ENCODE measurements around the gene LTBP4.
"Not testable (repeated sequence)": the region's sequence is repeated elsewhere in the genome, so short reads cannot be mapped to it uniquely, and the experiment has no call there.

Gene LTBP4

GRCh38 chr19:40601134-40601974 lies at the start of gene LTBP4:
LTBP4 (plus strand) TSS chr19:40601369; CDS start chr19:40601388, 19 bp downstream.
- no peak within 1 kb of the TSS for H3K27ac ChIP-seq (ENCODE audit: low read length)
- peaks cover 91% of the 10 kb centered on the region for H3K27me3 ChIP-seq (ENCODE audit: insufficient read depth, low read length)
- H3K9me3 ChIP-seq (ENCODE audit: insufficient read depth, low read depth, low read length), result no peaks in the 10 kb centered on the region
- H3K4me3 ChIP-seq (ENCODE audit: low read length), result peak within 1 kb of the TSS; percentile 46; the same call in 1 of the 2 replicates
- H3K9ac ChIP-seq (ENCODE audit: low read depth, low read length), result no peak within 1 kb of the TSS
- peaks cover 22% of the 10 kb centered on the region for H3K4me1 ChIP-seq (ENCODE audit: insufficient read depth, low read length)
- H3K36me3 ChIP-seq (ENCODE audit: insufficient read depth, low read depth, low read length), result no peaks in the 10 kb centered on the region

DNA sequence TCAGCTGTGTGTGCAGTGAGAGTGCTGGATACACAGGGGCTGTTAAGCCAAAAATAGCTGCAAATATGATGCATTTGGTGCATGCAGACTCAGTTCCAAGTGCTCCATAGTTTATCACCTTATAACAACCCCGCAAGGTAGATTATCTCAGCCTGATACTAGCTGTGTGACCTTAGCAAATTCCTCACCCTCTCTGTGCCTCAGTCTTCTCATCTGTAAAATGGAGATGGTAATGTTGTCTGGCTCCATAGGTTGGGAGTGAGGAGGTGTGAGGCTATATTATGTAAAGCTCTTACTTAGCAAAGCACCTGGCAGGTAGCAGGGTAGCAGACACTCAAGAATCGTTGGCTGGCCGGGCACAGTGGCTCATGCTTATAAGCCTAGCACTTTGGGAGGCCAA lies 48.3 kb upstream of the LTBP4 start:
- H3K27me3 ChIP-seq (ENCODE audit: insufficient read depth, low read length), result peaks cover 77% of the 10 kb centered on the region

DNA sequence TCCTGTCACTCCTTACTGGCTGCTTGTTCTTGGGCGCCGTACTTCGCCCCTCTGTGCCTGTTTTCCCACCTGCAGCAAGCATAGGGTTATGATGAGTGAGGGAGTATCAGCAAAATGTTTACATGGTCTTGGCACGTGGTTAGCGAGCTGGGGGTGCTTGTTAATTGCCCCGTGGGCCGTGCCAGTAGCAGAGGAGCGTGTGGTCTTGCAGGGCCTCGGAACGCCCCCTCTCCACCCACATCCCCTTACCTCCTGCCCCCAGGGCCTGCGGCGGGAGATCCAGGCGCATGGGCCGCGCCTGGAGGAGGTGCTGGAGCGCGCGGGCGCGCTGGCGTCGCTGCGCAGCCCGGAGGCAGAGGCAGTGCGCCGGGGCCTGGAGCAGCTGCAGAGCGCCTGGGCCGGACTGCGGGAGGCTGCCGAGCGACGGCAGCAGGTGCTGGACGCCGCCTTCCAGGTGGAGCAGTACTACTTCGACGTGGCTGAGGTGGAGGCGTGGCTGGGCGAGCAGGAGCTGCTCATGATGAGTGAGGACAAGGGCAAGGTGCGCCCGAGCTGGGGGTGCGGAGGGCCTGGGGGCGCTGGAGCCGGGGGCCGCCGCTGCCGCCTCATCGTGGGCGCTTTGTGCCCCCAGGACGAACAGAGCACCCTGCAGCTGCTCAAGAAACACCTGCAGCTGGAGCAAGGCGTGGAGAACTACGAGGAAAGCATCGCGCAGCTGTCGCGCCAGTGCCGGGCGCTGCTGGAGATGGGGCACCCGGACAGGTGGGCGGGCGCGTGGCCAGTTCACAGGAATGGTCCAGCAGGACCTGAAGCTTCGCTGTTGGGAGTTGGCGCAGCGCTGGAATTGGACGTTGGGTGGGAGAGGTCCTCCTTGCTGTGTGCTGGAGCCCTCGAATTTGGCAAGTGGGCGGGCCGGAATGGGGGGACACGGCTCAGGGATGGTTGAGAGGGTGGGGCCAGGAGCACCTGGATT lies 47.0 kb upstream of the LTBP4 start:
- Histone ChIP-seq H3K9me3 (ENCODE audit: insufficient read depth, low read depth, low read length) (no peaks in the 10 kb centered on the region), H3K27ac (ENCODE audit: low read length) (no peak overlapping the region), H3K27me3 (ENCODE audit: insufficient read depth, low read length) (peaks cover 64% of the 10 kb centered on the region), H3K4me3 (ENCODE audit: low read length) (peak overlapping the region; percentile 17; the same call in 1 of the 2 replicates), H3K36me3 (ENCODE audit: insufficient read depth, low read depth, low read length) (no peaks in the 10 kb centered on the region), H3K4me1 (ENCODE audit: insufficient read depth, low read length) (no peaks in the 10 kb centered on the region), H3K9ac (ENCODE audit: low read depth, low read length) (no peak overlapping the region)

More for the DNA sequence above, 48.3 kb upstream of the LTBP4 start:
- no peak overlapping the region for H3K9ac ChIP-seq (ENCODE audit: low read depth, low read length)
- no peaks in the 10 kb centered on the region for H3K9me3 ChIP-seq (ENCODE audit: insufficient read depth, low read depth, low read length)
- H3K4me1 ChIP-seq (ENCODE audit: insufficient read depth, low read length), result no peaks in the 10 kb centered on the region
- no peak overlapping the region for H3K4me3 ChIP-seq (ENCODE audit: low read length)
- no peak overlapping the region for H3K27ac ChIP-seq (ENCODE audit: low read length)
- H3K36me3 ChIP-seq (ENCODE audit: insufficient read depth, low read depth, low read length), result no peaks in the 10 kb centered on the region

GRCh38 chr19:40555978-40556689 lies 45.0 kb upstream of the LTBP4 start:
- Histone ChIP-seq H3K9ac (ENCODE audit: low read depth, low read length) (no peak overlapping the region), H3K9me3 (ENCODE audit: insufficient read depth, low read depth, low read length) (no peaks in the 10 kb centered on the region), H3K4me3 (ENCODE audit: low read length) (no peak overlapping the region), H3K27ac (ENCODE audit: low read length) (no peak overlapping the region), H3K36me3 (ENCODE audit: insufficient read depth, low read depth, low read length) (no peaks in the 10 kb centered on the region), H3K4me1 (ENCODE audit: insufficient read depth, low read length) (no peaks in the 10 kb centered on the region), H3K27me3 (ENCODE audit: insufficient read depth, low read length) (peaks cover 60% of the 10 kb centered on the region)

GRCh38 chr19:40556953-40557530 lies 44.1 kb upstream of the LTBP4 start:
- Histone ChIP-seq H3K4me1 (ENCODE audit: insufficient read depth, low read length) (no peaks in the 10 kb centered on the region), H3K9ac (ENCODE audit: low read depth, low read length) (no peak overlapping the region), H3K4me3 (ENCODE audit: low read length) (no peak overlapping the region), H3K36me3 (ENCODE audit: insufficient read depth, low read depth, low read length) (no peaks in the 10 kb centered on the region), H3K9me3 (ENCODE audit: insufficient read depth, low read depth, low read length) (no peaks in the 10 kb centered on the region), H3K27ac (ENCODE audit: low read length) (no peak overlapping the region), H3K27me3 (ENCODE audit: insufficient read depth, low read length) (peaks cover 58% of the 10 kb centered on the region)

- Histone ChIP-seq H3K27ac (ENCODE audit: low read length) (no peak overlapping the region), H3K4me1 (ENCODE audit: insufficient read depth, low read length) (no peaks in the 10 kb centered on the region), H3K27me3 (ENCODE audit: insufficient read depth, low read length) (peaks cover 49% of the 10 kb centered on the region), H3K36me3 (ENCODE audit: insufficient read depth, low read depth, low read length) (no peaks in the 10 kb centered on the region), H3K9ac (ENCODE audit: low read depth, low read length) (no peak overlapping the region), H3K9me3 (ENCODE audit: insufficient read depth, low read depth, low read length) (no peaks in the 10 kb centered on the region), H3K4me3 (ENCODE audit: low read length) (no peak overlapping the region)
These were observed 41.8 kb upstream of the LTBP4 start for GRCh38 chr19:40559394-40559793.

GRCh38 chr19:40560092-40560507 lies 41.1 kb upstream of the LTBP4 start:
- H3K4me3 ChIP-seq (ENCODE audit: low read length), result no peak overlapping the region
- H3K4me1 ChIP-seq (ENCODE audit: insufficient read depth, low read length), result no peaks in the 10 kb centered on the region
- no peaks in the 10 kb centered on the region for H3K36me3 ChIP-seq (ENCODE audit: insufficient read depth, low read depth, low read length)
- H3K27ac ChIP-seq (ENCODE audit: low read length), result no peak overlapping the region
- H3K9me3 ChIP-seq (ENCODE audit: insufficient read depth, low read depth, low read length), result no peaks in the 10 kb centered on the region
- H3K9ac ChIP-seq (ENCODE audit: low read depth, low read length), result no peak overlapping the region
- peaks cover 49% of the 10 kb centered on the region for H3K27me3 ChIP-seq (ENCODE audit: insufficient read depth, low read length)

DNA sequence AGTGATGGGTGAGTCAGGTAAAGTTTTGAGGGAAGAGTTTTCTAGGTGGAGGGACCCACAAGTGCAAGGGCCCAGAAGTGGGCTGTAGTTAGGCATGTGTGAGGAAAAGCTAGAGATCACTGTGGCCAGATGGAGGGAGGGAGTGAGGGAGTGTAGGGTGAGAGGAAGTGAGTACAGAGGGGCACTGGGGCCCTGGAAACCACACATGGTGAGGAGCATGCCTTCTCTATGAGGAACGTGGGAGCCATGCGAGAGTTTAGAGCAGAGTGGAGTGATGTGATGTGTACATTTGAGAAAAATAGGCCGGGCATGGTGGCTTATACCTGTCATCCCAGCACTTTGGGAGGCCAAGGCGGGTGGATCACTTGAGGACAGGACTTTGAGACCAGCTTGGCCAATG lies 39.2 kb upstream of the LTBP4 start:
- no peaks in the 10 kb centered on the region for H3K4me1 ChIP-seq (ENCODE audit: insufficient read depth, low read length)
- no peak overlapping the region for H3K27ac ChIP-seq (ENCODE audit: low read length)
- no peaks in the 10 kb centered on the region for H3K9me3 ChIP-seq (ENCODE audit: insufficient read depth, low read depth, low read length)
- no peak overlapping the region for H3K9ac ChIP-seq (ENCODE audit: low read depth, low read length)
- H3K4me3 ChIP-seq (ENCODE audit: low read length), result no peak overlapping the region
- H3K27me3 ChIP-seq (ENCODE audit: insufficient read depth, low read length), result peaks cover 51% of the 10 kb centered on the region
- no peaks in the 10 kb centered on the region for H3K36me3 ChIP-seq (ENCODE audit: insufficient read depth, low read depth, low read length)

- H3K9ac ChIP-seq (ENCODE audit: low read depth, low read length); H3K36me3 ChIP-seq (ENCODE audit: insufficient read depth, low read depth, low read length); H3K9me3 ChIP-seq (ENCODE audit: insufficient read depth, low read depth, low read length); H3K4me1 ChIP-seq (ENCODE audit: insufficient read depth, low read length); H3K4me3 ChIP-seq (ENCODE audit: low read length); H3K27ac ChIP-seq (ENCODE audit: low read length): not testable (repeated sequence)
- H3K27me3 ChIP-seq (ENCODE audit: insufficient read depth, low read length), result peaks cover 68% of the 10 kb centered on the region
These were observed 36.6 kb upstream of the LTBP4 start for GRCh38 chr19:40564535-40564934.

DNA sequence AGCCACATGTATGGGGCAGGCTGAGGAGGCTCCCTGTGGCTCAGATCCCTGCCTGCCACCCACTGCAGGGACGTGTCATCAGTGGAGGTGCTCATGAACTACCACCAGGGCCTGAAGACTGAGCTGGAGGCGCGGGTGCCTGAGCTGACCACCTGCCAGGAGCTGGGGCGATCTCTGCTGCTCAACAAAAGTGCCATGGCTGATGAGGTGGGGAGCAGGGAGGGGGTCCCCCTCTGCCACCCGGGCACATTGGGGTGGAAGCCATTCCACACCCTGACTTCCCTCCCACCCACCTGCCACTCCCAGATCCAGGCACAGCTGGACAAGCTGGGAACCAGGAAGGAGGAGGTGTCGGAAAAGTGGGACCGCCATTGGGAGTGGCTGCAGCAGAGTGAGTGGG lies 35.8 kb upstream of the LTBP4 start:
- Histone ChIP-seq H3K9me3 (ENCODE audit: insufficient read depth, low read depth, low read length) (no peaks in the 10 kb centered on the region), H3K4me1 (ENCODE audit: insufficient read depth, low read length) (no peaks in the 10 kb centered on the region), H3K9ac (ENCODE audit: low read depth, low read length) (no peak overlapping the region), H3K27me3 (ENCODE audit: insufficient read depth, low read length) (peaks cover 72% of the 10 kb centered on the region), H3K36me3 (ENCODE audit: insufficient read depth, low read depth, low read length) (no peaks in the 10 kb centered on the region), H3K27ac (ENCODE audit: low read length) (no peak overlapping the region), H3K4me3 (ENCODE audit: low read length) (no peak overlapping the region)

- Histone ChIP-seq H3K4me1 (ENCODE audit: insufficient read depth, low read length) (no peaks in the 10 kb centered on the region), H3K36me3 (ENCODE audit: insufficient read depth, low read depth, low read length) (no peaks in the 10 kb centered on the region), H3K4me3 (ENCODE audit: low read length) (no peak overlapping the region), H3K27me3 (ENCODE audit: insufficient read depth, low read length) (peaks cover 72% of the 10 kb centered on the region), H3K27ac (ENCODE audit: low read length) (no peak overlapping the region), H3K9me3 (ENCODE audit: insufficient read depth, low read depth, low read length) (no peaks in the 10 kb centered on the region), H3K9ac (ENCODE audit: low read depth, low read length) (no peak overlapping the region)
These were observed 35.2 kb upstream of the LTBP4 start for GRCh38 chr19:40565910-40566495.

Measured in iPS-20b (cell line).